ENCODE measurements around the gene CWC27.

CWC27 gene

GRCh38 chr5:65010841-65011240 is 242.1 kb downstream of the CWC27 start:
- no peak for DNase-seq

GRCh38 chr5:65012301-65012892 is 243.7 kb downstream of the CWC27 start:
- no peak for DNase-seq

- DNase-seq = no peak
These were observed 244.4 kb downstream of the CWC27 start for GRCh38 chr5:65013166-65013565.

DNA sequence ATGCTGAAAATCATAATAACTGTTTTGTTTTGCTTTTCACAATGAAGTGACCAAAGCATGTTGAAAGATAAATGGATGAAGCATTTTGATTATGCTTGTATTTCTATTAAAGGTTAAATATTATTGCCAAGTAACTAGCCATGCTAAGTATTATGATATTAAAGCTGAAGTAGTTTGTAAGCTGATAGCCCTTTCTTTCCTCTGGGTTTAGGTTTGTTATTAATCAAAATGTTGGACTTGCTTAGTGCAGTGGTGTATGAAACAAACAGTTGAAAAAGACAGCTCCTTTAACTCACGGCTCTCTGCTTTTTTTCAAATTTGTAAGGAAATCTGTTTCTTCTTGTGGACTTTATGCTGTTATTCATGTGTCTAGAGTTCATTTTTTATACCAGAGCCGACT is 246.0 kb downstream of the CWC27 start:
- DNase-seq = no peak

GRCh38 chr5:65015767-65016166 is 247.0 kb downstream of the CWC27 start:
- DNase-seq = no peak

GRCh38 chr5:65017636-65018035 is 248.9 kb downstream of the CWC27 start:
- DNase-seq = no peak

DNA sequence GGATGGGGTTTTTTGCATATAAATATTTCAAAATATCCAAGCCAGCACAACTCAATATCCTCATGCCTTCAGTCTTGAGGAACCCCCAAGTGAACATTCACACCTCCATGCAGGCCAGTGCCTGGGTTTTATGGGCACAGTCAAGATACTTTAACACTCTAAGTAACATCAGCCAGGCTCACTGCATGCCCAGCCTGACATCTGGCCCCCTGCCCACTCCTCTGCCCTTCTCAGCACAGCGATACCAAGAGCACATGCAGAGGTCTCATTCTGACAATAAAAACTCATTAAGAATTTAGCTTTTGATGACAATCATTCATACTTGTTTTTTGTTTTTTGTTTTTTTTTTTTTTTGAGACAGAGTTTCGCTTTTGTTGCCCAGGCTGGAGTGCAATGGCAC is 250.0 kb downstream of the CWC27 start:
- no peak for DNase-seq

DNA sequence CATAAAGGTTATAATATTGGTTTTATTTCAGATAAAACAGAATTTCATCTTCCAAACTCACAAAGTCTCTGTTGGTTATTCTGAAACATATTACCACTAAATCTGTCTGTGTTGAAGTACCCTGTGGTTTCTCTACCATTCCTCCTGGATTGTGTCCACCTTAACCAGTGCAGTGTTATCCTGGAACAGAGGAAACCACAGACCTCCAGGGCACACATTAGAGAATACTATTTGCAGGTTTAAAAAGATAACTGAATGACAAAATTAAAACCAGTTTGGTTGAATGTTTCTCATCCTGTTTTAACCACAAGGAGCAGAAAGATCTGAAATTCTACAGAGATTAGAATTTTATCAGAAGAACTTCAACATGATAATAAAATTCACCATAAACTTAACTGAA is 251.8 kb downstream of the CWC27 start:
- no peak for DNase-seq

DNA sequence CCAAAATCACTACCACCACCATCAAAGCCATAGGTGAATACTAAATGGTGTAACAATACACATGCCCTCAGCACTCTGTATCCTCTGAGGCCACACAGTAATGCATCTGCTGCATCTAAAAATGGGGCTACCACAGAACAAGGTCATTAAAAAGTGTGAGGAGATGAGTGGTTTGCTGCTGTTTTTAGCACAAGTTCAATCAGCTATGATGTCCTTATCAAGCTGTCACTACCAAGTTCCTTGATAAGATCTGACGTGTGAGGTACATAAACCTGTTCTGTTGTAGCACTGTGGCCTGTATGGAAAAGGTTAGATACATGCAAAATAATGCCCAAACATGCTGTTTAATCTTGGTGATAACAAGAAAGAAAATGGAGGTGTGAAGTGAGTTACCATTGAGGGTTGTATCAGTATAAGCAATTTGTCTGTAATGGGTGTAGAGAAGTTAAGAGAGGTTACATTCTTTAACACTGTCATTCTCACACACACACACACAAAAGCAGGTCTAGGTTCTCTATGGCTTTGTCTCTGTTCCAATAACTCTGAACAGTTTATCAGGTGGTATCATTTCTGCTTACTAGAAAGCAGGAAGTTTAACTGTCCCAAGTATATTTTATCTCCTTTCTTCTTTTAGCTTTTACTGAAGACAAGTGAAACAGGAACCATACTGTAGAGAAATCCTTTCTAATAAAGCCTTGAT is 252.9 kb downstream of the CWC27 start:
- DNase-seq = no peak

GRCh38 chr5:65022932-65023331 is 254.2 kb downstream of the CWC27 start:
- no peak for DNase-seq

GRCh38 chr5:65024681-65025080 is 256.0 kb downstream of the CWC27 start:
- DNase-seq = no peak

- DNase-seq = no peak
These were observed 258.3 kb downstream of the CWC27 start for GRCh38 chr5:65026816-65027548.

DNA sequence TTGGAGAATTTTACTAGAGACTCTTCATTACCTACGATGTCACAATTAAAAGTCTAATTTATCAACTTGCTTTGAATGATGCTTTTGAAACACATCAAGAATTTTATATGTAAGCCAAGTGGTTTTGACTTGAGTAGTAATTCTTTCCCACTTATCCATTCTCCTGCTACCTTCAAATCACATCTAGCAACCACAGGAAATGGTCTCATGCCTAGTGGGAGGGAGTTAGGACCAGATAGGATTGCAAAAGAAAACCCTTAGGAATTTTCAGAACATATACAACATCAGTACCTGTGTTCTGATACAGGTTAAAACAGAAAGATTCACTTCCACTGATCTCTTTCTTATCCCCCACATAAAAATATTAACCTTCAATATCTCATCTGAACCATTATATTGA is 260.4 kb downstream of the CWC27 start:
- DNase-seq = no peak

GRCh38 chr5:65030056-65030455 is 261.3 kb downstream of the CWC27 start:
- DNase-seq = no peak

GRCh38 chr5:65032250-65032649 is 263.5 kb downstream of the CWC27 start:
- no peak for DNase-seq

DNA sequence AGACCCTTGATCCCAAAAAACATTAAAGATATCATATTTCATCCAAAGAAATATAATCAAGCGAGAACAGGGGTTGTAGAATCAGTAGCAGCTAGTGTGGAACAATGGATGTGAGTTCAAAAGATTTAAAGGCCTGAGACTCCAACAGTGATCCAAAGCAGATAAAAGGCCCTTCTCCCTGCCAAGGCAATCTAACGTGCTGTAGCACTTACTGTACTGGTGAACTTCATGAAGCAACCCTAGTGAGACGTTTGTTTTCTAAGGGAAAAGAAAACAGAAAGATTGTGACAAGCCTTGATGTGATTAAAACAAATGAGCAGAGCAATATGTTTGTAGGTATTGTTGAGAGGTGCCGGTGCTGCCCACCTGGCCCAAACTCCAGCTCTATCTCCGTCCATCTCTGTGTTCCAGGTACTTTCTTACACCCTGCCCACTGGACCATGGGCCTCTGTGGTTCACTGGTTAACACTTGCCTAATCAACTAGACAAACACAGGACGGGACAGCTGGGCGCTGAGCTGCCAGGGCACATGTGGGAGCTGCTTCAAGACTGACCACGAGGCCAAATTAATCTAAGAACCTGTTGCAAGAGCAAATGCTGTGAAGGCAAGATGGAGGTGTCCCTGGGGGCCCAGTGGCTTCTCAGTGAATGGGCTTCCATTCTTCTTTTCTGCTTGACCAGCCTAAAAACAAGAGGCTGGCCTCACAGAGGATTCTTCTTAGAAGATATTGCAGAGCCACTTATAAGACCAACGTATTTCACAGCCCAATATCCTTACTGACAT is 265.5 kb downstream of the CWC27 start:
- DNase-seq = no peak

DNA sequence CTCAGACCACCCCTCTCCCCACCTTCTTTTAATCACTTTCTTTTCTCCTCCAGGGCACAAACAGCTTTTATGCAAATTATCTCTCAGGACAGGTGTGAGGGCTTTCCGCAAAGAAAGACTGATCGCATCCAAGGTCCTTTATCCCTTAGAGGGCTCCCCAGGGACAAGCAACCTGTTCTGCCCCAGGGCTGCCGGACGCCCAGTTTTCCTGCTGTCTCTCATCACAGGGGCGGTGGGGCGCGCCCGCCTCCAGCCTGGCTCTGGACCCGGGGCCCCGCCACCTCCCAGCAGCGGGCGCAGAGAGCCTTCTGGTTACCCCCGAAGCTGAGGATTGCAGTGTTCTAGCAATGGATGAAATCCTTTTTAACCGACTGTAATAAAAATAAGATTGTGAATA is 266.1 kb downstream of the CWC27 start:
- DNase-seq = no peak

GRCh38 chr5:65035211-65036206 is 266.8 kb downstream of the CWC27 start:
- peak; percentile 70 for DNase-seq

DNA sequence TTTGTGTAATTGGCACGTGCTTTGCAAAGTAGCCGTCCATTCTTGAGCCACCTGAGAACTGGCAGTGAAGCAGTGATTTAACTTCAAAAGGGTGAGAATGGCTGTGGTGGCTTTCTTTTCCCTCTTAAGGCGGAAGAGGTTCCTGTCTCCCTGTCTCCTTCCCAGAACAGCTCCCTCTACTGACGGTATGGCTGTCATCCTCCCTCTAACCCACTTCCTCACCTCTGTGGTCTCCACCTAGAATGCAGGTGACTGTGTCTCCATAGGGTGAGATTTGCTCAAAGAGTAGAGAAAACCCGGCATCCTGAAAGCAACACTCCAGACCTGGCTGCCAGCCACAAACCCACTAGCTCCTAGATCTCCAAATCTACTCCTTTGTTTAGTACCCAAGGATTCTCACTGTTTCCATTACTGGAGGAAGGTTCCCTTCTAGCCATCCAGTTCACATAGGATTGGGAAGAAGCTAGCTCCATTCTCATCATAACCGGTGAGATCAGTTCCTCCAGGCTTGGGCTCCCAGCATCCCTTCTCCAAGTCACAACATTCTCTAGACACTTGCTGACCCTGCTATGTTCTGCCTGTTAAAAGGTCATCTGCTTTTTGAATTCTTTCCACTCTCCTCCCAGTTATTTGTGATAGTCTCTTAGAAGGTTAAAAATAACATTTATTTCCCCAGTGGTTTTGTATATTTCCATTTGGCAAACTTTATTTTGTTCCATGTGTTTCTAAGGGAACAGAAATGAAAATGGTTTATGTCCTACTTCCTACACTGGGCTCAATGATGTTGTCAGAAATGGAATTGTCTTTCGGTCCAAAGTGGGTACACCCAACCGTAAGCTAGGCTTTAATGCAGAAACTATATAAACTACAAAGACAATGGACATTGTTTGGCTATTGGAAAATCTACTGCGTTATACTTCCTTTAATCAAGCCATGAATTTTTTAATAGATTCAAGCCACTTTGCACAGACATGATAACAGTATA is 269.4 kb downstream of the CWC27 start:
- DNase-seq = peak; percentile 18

- DNase-seq = no peak
These were observed 272.8 kb downstream of the CWC27 start for GRCh38 chr5:65041296-65042158.

Data from NCI-H748 treated with DMSO at 0.1 percent for 48 hours (cell line).